Pulmonary artery endothelial cell (primary cell): ENCODE results near the gene RETNLB. TPM values are rescaled to one million over a fixed set of nuclear protein-coding genes. Genes with fewer than 3 reads are reported as not detected.

ENCODE experiments used
- total RNA-seq: library from RNA; depleted of rRNA; stranded (reverse); fragments of >200 nt; gene quantifications from 2 replicates; pipeline ENCODE4 v1.2.3, GENCODE V29; 2014

Gene RETNLB
- total RNA-seq, 1 donor from 2014 or later: not detected

Other genes starting within 250 kb of the RETNLB start
- gene MYH15, start 246.8 kb downstream of the RETNLB start, total RNA-seq: 0.21 and 0.26 TPM in 2 replicates
- 26.0 and 73.2 TPM in 2 replicates for gene CIP2A, start 168.0 kb downstream of the RETNLB start, total RNA-seq
- 4.6 and 4.7 TPM in 2 replicates for gene DZIP3, start 167.7 kb downstream of the RETNLB start, total RNA-seq
- not detected in 2 replicates for gene TRAT1, start 65.4 kb upstream of the RETNLB start, total RNA-seq
- gene GUCA1C, start 196.5 kb upstream of the RETNLB start, total RNA-seq: not detected in 2 replicates